ENCODE results near the gene GAP43.

GAP43 gene

DNA sequence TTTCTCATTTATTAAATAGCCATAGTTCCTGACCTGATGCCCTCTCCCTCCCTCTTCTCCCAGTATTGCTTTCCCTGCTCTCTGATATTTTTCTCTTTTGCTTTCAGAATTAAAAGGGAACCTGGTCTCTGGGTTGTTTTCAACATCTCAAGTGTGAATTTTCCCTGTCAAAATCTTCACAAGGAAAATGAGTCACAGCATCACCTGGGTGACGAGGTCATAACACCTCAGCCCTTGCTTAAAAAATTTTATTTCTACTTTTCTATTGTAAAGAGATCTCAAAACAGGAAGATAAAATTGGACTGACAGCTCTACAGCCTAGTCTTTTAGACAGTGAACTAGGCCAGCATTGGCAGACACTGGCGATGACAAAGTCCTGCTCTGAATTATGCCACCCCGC lies 40.1 kb downstream of the GAP43 start:
- DNase-seq, result no peak

DNA sequence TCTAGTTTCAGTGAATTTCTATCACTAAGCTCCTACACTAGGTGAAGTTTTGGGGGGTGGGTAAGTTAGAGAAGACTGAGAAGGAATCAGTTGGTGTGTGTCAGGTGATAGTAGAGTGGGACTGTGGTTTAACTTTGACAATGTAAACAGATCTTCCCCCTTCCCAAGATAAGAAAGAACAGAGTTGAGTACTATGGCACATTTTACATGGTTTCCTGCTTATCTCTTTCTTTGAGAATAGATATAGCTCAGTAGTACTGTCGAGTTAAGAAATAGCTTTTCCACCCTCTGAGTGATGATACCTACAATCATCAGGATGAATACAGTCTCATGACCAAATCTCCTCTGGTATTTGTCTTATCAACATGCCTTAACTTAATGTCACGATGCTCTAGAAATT lies 42.8 kb downstream of the GAP43 start:
- DNase-seq, result no peak

DNA sequence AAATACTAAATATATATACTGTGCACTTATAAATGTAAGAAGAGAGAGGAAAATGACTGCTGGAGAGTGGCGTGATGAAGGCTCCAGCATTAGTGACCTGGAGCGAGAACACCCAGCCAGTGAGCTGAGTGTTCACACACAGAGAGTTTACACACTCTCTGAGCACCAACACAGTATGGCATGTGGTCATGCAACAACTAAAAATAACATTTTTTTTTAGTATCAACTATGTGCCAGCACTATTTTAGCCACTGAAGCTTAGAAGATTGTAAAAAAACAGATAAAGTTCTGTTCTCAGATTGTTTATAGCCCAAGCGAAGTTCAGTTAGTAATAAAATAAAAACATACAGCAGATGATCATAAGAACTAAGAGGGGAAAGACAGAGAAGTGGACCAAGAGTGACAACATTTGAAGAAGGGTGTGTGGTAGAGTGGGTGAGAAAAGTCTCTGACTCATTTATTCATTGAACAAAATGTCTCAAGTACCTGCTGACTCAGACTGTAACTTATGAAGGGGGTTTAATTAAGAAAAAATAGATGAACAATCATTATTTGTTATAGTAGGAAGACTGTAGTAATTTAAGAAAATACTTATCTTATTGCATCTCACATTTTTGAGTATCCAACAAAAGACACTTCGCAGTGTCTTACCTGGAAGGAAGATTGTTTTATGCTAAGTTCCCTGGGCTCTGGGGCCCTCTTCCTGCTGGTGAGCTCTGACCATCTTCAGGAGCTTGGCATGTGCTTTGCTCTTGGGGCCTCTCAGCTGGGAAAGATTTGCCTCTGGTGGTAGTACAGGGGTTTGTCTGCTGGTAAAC lies 43.8 kb downstream of the GAP43 start:
- no peak for DNase-seq

DNA sequence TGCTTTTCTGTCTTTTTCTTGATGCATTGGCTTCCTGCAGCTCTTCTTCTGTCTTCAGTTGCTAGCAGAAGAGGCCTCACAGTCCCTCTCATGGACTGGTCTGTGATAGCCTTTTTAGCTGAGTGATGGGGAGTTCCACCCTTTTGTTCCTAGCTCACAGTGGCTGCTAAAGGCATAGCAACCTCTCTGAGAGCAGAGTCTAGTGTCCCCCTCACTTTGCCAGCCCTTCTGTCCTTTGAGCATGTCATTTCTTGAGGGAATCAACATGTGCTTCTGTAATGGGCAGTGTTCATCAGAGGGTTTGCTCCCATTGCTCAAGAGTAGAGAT lies 44.4 kb downstream of the GAP43 start:
- DNase-seq, result no peak

DNA sequence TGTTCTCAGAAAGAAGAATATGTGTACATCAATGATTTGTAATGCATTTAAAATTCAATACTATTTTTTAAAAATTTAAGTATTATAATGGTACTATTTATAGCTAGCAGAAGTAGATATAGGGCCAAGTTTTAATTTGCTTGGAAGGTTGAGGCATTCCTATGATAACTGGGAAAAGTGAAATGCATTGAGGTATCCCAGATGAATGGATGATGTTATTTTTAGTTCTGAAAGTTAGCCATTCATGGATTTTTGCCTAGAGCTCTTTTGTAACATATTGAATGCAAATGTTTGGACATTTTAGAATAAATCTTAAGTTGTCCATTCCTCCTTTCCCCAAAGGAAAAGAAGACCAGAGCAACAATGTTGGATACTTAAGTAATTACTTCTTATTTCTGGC lies 47.6 kb downstream of the GAP43 start:
- no peak for DNase-seq

DNA sequence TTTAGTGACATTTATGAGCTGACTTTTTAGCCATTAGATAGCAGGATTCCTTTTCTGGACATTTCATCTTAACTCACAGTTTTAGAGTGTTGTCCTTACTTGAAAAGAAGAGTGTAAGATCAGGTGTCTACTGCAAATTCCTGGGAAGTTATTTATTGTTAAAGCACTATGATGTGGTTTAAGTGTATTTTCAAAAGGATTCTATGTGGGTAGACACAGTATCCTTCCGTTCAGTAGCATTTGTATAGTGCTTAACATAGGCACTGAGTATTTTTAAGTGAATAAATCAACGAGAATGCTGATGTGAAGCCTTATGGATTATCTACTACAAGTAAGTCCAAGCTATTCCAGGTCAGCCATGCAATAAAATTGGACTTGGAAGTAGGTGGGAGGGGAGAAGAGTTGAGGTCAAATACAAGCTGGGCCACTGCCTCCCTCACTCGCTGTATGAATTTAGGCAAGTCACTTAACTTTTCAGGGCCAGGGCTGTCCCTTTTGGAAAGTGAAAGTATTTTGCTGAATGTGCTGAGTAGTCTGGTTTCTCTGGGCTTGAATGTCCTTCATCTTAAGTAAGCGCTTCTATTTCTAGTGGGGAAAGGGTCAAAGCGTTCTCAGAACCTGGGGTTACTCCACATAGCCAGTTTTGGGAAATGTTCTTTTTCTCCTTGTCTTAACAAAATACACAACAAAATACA lies 48.6 kb downstream of the GAP43 start:
- no peak for DNase-seq

DNA sequence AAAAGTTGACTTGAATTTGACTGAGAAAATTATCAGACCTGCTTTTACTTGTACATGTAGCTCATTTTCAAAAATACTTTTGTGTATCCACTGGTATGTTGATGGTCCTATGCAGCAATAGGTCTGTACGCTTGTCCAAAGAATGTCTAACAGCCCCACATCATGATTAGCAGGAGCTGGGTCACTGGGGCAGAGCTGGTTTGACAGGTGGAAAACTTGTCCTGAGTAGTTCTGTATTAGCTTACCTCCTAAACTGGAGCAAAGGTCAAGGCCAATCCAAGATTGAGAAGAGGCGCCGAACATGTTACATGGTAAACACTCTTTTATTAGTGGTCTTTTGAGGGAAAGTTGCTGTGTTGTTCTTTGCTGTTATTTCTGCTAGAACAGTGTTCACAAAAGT lies 50.6 kb downstream of the GAP43 start:
- no peak for DNase-seq

DNA sequence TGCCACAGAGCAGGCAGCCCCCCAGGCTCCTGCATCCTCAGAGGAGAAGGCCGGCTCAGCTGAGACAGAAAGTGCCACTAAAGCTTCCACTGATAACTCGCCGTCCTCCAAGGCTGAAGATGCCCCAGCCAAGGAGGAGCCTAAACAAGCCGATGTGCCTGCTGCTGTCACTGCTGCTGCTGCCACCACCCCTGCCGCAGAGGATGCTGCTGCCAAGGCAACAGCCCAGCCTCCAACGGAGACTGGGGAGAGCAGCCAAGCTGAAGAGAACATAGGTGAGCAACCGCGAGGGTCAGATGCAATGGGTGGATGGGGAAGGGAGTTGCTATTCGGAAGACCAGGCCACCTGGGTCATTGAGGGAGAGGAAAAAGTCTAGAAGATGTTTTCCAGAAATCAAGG lies 53.0 kb downstream of the GAP43 start:
- no peak for DNase-seq

DNA sequence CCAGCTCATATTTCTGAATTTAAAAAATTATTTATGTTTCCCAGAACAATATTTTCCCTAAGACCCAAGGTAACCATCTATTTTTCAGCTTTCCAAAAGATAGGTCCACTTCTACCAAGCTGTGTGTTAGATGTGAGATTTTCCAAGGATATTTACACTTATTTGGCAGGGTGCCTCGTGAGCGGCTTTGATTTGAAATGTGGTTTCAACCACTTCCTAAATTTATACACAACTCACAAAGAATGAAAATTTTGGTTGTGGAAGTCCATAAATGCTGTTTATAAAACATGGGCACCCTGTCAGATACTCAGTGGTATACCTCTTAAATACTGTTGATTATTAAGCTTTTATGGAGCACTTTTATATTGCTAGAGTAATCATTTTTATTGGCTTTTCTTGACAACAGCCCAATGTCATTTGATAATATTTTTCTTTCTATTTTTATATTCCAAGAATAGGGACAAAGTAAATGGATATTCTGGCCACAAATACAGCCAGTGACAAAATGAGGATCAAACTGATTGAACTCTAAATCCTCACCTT lies 57.6 kb downstream of the GAP43 start:
- DNase-seq, result no peak

DNA sequence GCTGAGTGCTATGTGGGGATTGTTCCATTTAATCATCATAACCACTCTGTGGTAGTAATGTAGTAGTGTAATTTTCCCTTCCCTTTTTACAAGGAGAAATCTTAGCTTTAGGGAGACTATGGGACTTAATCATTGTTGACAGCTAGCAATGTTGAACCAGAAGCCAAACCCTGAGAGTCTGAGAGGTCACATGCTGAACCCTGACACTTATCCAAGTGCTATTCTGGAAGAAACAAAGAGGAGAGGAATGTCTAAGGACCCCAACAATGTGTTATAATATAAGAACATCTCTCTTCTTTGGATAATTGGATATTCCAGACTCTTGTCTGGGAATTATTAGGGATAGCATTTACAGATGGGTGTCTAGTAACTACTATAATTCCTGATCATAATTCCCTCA lies 58.4 kb downstream of the GAP43 start:
- DNase-seq, result no peak

DNA sequence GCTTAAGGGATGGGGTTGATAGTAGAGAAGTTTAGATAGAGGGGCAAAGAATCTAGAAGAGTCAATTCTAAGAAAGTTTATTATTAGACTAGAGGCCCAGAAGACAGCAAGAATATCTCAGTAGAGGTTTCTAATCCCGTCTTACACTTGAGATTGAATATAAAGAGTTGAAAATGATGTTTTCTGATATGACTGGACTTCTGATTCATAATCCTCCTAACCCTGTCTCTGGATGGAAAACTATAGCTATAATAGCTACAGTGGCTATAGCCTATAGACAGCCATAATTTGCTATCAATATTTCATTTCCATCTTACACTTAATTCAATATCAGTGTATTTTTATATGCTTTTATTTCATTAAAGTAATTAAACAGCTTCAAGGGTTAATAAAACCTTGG lies 60.0 kb downstream of the GAP43 start:
- DNase-seq, result no peak

DNA sequence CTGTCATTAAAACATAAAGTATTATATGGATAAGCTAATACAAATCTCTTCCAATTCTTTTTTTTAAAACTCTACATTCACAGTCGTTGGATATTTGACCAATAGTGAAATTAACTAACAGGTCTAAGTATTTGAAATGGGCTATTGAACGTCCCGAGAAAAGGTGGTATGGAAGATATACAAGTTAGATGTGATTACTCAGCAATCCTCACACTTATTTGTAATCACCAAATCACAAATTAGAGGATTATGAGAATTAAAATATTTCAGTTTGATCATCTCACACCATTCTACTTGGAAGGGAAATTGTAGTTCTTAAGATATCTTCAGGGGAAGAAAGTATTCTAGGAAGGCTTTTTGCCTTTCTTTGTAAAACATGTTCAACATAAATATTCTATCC lies 60.5 kb downstream of the GAP43 start:
- no peak for DNase-seq

DNA sequence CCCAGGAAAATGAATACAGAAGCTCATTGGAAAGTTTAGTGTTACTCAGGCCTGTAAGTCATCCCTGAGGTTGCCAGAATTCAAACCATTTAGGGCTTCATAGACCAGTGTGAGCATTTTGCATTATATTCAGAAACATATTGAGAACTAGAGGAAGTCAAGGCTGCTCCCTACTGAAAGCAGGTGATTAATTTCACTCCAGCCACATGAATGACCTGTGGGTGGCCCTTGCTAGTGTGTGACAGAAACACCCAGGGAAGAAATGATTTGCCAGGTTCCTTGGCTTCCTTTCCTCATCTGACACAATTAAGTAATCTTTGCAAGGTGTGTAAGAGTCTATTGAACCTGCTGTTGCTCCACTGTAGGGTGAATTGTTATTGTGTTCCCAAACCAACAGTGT lies 61.8 kb downstream of the GAP43 start:
- DNase-seq, result no peak

DNA sequence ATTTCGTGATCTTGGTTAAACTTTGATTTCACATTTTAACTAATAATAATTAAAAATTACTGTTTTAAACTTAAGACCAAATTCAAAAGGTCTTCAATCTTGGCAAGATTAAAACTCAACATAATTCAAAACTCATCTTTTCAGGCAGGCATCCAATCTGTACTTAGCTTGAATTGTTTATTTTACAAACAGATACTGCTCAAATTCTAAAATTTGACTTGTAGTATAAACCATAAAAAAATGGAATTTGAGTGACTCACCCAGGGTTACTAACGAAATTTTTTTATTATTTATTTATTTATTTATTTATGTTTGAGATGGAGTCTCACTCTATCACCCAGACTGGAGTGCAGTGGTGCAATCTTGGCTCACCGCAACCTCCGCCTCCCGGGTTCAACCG lies 64.4 kb downstream of the GAP43 start:
- no peak for DNase-seq

DNA sequence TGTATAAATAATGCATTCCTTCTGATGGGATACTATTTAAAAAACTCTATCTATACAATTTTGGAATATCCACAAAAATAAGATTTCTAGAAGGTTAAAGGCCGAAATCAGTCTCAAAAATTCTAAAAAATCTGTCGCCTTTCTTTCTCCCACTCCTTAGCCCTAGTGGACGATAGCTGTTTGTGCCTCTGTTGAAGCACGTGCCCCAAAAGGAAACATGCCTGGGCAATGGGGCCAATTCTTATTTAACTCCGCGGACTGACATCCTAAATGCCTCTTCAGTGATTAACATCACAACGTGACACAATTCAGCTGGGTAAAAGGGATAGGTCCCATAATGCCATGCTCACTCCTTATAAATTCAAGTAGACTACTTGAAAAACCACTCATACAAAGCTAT lies 65.1 kb downstream of the GAP43 start:
- DNase-seq, result no peak

DNA sequence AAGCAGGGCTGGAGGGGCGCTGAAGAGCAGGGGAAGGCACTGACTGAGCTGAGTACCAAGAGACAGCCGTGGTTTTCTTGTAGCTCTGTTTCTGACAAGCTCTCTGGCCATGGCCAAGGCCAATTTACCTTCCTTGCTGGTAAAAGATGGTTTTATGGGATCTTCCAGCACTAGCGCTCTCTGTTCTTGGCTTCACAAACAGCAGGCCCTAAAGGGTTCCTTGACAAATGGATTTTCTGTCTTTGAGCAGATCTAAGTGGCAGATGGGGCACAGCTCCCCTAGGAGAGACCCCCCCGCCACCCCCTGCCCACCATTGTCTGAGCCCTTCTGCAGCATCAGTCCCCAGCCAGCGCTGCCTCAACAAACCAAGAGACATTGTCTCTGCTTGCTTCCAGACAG lies 66.6 kb downstream of the GAP43 start:
- no peak for DNase-seq

DNA sequence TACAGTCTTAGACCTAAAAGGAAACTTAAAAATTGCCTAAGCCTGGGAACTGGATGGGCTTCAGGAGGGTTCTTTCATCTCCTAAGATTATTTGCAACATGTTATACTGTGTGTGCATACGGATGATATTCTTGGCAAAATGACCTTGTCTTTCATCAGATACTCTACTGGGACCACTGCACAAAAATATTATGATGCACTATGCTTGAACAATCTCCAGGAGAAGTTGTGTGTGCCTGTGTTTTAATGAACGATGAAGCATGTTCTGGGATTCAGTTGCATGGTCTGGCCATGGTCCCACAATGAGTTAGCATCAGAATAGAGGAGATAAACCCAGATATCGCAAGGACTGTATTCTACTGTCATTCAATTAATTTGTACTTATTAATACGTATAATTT lies 68.7 kb downstream of the GAP43 start:
- DNase-seq, result no peak

DNA sequence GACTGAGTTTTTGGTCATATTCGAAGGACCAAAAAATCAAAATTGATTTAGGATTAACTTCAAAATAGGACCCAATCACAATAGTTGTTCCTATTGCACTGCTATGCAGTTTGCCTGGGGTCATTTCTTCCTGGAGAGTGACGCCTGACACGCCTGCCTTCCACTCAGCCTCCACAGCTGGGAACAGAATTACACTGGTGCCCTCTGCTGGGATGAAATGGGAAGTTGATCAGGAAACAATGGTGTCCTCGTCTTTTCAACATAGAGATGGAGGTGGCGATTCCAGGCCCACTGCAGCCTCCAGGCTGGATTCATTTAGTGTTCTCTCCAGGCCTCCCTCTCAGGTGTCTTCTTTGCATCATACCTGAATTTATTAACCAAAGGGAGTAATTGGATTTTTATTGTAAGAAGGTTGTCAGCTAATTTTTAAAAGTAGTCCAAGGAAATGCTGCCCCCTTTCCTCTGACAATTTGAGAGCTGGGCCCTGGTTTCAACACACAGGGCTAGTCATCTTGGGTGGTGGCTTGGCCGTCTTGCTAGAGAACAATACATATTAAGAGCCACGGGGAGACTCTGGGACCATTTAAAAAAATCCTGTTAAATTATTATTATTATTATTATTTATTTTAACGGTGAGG lies 69.7 kb downstream of the GAP43 start:
- DNase-seq, result peak; percentile 69

DNA sequence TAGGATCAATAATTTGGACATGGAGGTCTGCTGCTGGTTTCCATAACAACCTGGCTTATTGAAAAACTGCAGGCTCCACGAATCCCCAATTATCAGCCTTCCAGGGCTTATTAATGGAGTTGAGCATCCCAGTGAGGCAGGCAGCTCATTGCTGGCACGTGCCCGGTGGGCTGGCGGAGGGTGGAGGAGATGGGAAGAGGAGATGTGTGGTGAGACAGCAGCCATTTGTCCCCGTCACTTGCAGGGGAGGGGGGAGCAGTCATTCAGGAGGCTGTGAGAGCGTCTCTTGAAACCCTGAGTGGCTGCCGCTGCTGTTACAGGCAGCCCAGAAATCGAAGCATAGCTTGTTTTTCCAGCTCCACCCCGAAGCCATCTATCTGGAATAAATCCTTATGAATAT lies 70.6 kb downstream of the GAP43 start:
- no peak for DNase-seq

DNA sequence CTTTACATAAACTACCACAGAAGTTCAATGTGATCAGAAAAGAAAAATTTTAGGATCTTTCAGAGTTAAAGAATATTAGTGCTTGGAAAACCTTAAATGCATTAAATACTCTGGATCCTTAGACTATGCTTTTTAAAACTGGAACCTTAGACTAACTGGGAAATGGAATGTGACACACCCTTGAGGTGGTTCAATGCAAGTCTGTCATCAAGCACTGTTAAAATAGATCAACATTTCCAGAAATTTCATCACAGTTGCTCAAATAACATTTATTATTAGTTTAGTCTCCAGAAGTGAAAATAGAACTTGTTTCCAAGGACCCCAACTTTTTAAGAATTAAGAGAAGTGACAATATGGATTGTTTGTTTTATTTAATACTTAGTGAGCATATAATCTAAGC lies 71.8 kb downstream of the GAP43 start:
- DNase-seq, result no peak

DNA sequence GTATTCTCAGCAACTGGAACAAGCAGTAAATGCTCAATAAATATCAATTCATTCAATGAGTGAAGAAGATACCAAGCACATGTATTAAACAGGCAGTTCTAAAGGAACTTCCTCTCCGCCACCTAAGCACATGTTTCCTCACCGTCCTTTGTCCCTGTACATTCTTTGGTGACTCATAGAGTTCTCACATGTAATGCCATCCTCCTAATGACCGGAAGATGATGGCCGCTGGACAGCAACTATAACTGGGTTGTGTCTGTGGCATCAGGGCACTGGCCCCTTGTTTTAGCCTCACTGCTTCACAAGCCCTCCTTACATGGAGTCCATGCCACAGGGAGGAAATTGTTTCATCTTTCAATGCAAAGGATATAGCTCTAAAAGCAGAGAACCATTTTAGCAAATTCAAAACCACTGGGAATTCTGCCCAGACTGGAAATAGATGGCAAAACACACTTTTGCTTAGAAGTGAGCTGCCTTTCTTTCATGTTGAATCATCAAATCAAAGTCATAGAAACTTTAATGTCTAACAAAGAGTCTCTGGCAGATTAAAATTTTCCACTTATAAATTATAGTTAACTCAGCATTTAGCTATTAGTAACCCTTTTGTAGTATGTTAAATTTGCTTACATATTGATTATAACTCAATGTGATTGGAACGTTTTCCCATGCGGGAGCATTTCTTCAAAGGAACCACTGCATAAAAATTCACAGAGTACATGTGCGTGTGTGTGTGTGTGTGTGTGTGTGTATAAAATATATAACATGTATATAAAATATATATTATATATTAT lies 74.1 kb downstream of the GAP43 start:
- no peak for DNase-seq

DNA sequence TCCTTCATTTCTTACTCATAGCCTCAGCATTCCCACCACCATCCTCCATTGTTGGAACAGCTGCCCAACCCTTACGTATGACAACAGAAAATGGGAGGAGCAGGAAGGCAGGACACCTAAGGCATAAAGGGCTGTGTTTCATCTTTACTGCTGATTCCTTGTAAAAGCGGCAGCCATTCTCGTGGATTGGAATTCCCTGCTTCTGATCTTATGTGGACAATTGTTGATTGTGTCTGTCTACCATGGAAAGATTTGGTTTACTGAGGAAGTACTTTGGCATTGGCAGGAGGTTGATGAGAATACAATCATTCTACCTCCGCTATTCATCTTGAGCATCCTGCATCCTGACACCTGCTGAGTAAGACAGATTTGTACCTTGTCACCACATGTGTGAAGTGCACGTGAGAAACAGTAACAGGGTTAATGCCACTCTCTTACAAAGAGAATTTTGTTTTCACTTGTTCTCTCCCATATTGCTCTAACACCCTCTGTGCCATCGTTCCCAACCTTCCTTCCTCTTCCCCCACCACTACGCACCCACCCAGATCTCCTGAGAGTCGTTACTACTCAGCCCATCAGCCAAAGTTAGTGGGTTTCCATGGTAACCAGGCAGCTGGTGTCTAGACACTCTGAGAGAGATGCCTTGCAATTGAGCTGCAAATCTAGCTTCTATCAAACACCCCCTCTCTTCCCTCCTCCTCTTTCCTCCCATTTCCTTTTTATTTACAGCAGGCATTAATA lies 75.7 kb downstream of the GAP43 start:
- DNase-seq, result peak; percentile 74

DNA sequence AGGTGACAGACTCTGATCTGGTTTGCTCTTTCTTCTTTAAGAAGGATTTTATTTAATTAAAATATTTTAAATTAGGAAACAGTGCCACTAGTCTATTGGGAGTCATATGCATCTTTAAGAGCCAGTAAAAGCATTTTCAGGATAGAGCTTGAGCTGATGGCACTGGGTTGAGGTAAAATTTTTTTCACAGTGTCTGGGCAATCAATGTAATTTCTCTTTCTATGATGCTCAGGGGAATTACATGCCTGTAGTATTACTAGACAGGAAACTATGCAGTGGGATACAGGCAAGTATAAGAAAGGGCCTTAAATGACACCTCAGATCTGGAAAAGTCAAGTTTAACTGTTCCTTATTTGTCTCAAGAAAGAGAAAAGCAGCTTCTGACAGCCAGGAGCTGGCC lies 76.4 kb downstream of the GAP43 start:
- no peak for DNase-seq

All from NCI-H1694 (cell line).